T-helper 22 cell (primary cell): ENCODE measurements around the gene ABCA3.

Source experiments
- DNase-seq: peaks from one replicate; pipeline ENCODE4 v3.0.0-alpha.2; 2020; ENCODE audit warnings: low read depth

ABCA3 gene

DNA sequence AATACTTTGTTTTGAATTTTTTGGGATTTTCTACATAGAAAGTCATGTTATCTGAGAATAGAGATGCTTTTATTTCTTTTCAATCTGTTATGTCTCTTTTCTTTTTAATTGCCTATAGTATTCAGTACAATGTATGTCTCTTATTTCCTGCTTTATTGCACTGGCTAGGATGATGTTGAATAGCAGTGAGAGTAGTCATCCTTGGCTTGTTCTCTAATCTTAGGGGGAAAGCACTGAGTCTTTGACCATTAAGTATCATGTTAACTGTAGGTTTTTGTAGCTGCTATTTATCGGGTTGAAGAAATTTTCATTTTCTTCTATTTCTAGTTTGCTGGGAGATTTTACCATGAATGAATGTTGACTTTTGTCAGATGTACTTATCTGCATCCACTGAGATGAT is 10.0 kb upstream of the ABCA3 start:
- no peak for DNase-seq

DNA sequence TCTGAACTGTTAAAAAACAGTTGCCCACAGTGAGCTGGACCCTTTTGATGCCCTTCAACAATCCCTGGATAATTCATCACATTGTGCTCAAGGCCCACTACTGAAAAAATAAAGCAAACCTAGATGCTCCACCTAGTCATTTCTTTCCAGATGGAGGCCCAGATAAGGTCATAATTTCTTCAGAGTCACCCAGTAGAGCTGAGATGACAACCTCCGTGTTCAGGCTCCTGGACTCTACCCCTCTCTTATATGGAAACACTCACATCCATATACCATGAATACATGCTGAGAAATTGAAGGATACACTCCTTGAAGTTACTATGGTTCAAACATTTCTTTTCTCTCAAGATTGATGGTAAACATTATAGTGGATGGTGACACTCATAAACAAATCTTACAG is 2.7 kb upstream of the ABCA3 start:
- no peak for DNase-seq

DNA sequence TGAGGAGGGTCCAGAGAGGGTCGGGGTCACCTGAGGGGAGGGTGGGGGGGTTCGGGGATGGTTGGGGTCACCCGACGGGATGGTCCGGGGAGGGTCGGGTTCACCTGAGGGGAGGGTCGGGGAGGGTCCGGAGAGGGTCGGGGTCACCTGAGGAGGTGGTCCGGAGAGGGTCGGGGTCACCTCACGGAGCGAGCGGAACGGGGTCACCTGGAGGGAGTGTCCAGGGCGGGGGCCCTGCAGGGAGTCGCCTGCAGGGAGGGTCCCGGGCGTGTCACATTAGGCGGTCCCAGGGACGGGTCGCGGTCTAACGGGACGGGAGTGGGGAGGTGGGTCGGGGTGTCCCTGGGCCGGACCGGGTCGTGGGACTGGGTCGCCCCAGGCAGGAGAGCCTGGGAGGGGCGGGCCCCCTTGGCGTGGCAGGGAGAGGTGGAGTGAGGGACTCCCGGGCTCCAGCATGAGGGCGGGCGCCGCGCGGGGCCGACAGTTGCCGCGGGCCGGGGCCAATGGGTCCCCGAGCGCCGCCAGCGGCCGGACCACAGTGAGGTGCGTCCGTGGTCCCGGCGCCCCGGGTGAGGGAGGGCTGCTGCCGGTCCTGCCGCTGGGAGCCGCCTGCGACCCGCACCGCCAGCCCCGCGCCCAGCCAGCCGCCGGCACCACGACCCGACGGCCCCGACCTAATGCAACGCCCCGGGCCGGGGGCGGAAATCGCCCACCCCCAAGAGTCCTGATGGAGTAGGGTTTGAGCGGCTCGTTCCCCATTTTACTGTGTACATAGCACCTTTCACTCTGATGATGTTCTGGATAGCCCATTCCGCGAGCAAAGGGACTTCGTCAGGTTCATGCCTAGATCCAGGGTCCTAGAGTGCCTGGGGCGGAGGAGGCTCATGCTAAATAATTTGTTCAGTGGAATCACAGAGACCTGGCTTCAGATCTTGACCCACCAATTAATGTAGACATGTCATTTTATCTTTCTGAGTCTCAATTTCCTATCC is 1.2 kb upstream of the ABCA3 start:
- no peak for DNase-seq

DNA sequence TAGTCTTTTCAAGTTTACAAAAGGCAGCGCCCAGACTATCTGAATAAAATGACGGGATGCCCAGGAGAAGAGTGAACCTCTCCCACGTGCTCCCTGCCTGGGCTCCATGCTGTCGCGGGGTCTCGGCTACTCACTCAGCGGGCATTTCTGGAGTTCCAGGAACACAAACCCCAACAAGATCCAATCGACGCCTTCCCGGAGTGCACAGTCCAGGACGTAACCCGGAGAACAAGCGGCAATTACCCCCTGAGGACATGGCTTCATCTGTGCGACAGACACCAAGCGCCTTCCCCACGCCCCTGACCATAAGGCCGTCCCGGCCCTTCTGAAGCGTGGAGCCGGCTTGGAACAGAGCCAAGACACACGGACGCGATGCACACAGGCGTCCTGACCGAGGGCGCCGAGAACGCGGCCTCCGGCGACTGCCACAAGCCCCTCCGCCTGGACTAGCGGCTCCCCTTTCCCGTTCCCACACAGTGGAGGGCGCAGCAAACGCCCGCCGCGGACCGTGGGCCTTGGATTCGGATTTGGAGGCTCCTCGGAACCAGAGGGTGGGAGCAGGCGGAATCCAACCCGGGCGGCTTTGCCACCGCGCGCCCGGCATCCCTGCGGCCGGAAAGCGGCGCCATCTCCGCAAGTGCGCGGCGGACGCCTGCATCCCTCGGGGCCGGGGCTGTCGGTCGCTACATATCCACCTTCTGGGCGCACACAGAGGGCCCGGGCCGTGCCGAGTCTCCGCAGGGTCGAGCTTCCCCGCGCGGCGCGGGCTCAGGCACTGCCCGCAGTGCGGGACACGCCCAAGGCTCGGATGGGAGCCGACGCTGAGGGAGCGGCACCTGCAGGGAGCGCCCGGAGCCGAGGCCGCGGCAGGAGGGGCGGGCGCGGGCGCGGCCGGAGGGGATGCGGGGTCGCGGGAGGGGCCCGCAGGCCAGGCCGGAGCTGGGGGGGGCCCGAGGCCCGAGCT is 725 bp downstream of the ABCA3 start:
- DNase-seq: peak; percentile 14

GRCh38 chr16:2337431-2338296 is 2.9 kb downstream of the ABCA3 start:
- DNase-seq: no peak

- no peak for DNase-seq
These were observed 5.1 kb downstream of the ABCA3 start for GRCh38 chr16:2335286-2335895.

DNA sequence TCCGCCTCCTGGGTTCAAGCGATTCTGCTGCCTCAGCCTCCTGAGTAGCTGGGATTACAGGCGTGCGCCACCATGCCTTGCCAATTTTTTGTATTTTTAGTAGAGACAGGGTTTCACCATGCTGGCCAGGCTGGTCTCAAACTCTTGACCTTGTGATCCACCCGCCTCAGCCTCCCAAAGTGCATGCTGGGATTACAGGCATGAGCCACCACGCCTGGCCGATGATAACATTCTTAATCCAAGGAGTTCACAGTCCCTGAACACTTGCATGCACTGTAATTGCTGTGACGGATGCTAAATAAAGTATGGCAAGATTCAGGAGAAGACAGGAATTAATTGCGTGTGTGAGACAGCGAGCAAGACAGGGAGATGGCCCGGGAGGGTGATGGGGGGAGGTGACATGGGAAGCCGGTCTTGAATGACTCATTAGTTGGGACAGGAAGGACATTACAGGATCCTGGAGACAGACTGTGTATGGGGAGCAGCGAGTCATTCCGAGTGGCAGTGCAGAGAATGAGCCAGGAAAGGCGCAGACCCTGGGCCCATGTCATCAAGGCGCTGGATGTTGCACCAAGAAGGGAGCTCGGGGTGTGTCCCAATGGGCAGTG is 6.7 kb downstream of the ABCA3 start:
- no peak for DNase-seq

- no peak for DNase-seq
These were observed 7.3 kb downstream of the ABCA3 start for GRCh38 chr16:2333231-2333630.

DNA sequence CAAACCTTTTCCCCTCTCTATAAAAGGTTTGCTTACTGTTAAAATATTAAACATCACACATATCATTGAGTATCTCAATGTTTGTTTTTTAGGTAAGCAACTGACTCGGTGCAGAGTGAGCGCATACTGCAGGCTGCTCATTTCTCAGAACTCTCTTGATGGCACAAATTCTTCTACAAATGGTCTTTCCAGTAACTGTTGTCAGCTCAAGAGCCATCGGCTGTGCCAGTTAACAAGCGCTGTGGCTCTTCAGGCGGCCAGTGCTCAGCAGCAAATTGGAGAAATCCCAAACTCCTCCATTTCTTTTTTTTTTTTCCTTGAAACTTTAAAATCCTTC is 8.6 kb downstream of the ABCA3 start:
- no peak for DNase-seq

DNA sequence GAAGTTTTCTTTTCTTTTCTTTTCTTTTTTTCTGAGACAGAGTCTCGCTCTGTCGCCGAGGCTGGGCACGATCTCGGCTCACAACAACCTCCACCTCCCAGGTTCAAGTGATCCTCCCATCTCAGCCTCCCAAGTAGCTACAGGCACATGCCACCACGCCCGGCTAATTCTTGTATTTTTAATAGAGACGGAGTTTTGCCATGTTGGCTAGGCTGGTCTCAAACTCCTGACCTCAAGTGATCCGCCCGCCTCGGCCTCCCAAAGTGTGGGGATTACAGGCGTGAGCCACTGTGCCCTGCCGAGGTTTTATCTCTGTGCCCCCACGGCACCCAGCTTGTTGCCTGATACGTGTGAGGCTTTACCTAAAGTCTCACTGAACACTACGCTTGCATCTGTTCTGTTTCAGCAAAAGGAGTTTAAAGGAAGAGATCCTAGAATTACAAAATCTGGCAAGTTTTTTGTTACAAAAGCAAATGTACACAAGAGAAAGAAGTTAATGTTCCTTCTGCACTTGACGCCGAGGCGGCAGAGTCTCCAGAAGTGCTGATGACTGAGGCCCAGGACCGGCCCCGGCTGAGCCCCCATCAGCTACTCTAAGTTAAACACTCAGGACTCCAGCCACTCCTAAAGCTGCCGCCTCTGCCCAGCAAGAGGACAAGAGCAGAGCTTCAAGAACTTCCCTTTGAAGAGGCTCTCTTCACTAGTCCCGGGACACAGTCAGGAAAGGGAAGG is 9.2 kb downstream of the ABCA3 start:
- no peak for DNase-seq

GRCh38 chr16:2329532-2329931 is 11.0 kb downstream of the ABCA3 start:
- DNase-seq: no peak

- no peak for DNase-seq
These were observed 12.1 kb downstream of the ABCA3 start for GRCh38 chr16:2328428-2328827.

GRCh38 chr16:2326191-2326590 is 14.3 kb downstream of the ABCA3 start:
- DNase-seq: no peak

- DNase-seq: no peak
These were observed 14.7 kb downstream of the ABCA3 start for GRCh38 chr16:2325791-2326190.

DNA sequence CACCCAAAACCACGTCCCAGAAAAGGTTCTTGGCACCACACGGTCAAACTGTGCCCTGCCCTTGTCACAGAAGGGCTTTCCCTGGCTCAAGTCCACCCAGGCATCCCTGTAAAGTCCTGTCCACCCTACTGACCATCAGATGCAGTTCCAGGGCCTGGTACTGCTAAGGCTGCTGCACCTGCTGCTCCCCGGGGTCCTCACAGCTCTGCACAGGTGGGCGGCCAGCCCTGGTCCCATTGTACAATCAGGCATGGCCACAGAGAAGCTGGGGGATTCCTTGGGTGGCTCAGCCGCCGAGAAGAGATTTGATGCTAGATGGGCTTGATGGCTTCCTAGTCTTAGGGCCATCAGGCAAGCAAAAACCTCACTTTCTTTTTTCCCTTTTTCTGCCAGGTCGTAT is 15.3 kb downstream of the ABCA3 start:
- no peak for DNase-seq

- DNase-seq: no peak
These were observed 16.1 kb downstream of the ABCA3 start for GRCh38 chr16:2324296-2324859.

DNA sequence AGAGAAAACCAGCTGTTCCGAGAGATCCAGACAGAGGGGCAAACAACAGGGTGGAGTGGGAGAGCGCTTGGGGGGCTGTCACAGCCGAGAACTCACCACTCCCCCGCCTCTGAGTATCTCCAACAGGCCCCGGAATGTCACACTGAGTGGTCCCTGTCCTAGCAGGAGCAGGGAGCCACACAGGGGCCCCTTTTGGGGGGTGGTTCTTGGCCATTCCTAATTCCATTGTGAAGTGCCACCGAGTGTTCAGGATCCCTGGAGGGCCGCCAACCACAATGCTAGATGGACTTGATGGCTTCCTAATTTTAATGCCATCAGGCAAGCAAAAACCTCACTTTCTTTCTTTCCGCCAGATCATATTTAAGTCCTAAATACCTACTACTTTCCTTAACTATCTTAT is 16.8 kb downstream of the ABCA3 start:
- no peak for DNase-seq

- DNase-seq: no peak
These were observed 20.9 kb downstream of the ABCA3 start for GRCh38 chr16:2319606-2320005.

DNA sequence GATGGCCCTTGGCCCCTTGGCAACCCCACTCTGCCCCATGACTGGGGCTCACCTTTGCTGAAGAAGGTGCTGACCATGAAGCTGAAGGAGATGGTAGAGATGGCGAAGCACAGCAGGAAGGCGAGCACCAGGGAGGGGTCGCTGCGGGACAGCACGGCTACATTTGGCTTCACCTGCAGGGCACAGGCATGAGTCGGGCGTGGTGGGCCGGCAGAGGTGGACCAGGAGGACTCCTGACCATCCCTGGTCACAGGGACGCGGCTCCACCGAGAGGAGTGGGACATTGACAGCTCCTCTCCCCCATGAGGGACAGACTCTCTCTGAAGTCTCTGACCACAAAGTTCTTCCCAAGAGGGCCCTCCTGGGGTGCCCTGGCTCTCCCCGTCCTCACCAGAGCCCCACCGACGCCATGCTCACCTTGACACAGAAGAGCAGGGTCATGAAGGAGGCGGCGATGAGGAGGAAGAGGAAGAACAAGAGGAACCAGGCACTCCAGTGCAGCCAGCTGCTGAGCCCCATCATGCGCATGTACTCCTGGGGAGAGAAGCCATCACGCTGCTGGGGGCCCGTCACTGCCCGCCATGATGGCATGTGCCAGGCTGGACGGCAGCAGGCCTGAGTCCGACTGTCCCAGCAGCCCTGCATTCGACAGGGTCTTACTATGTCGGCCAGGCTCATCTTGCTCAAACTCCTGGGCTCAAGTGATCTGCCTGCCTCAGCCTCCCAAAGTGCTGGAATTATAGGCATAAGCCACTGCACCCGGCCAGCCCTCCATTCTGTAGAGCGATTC is 23.1 kb downstream of the ABCA3 start:
- DNase-seq: no peak
